HCT116 (cell line): Measurements from ENCODE around the gene MAPK1.
"Not testable (repeated sequence)": the region's sequence is repeated elsewhere in the genome, so short reads cannot be mapped to it uniquely, and the experiment has no call there.

Experiments
- EGR1 ChIP-seq: IDR thresholded peaks from 2 replicates; pipeline ENCODE4 v1.6.1; 2012; ENCODE audit warnings: low read depth
- JUND ChIP-seq: IDR thresholded peaks from 2 replicates; pipeline ENCODE4 v1.6.1; 2012
- POLR2AphosphoS5 ChIP-seq: IDR thresholded peaks from 2 replicates; pipeline ENCODE4 v1.6.1; 2011; ENCODE audit warnings: mild to moderate bottlenecking, low read depth, low read length, moderate library complexity
- SP1 ChIP-seq: IDR thresholded peaks from 2 replicates; pipeline ENCODE4 v1.6.1; 2012; ENCODE audit warnings: low read depth
- TF ChIP-seq, protein P1 (sequence below), 3 experiments: fragments of 200-600 bp in 1 of 3; sonication (generic) in 1 of 3; IDR thresholded peaks in 2 of 3; conservative IDR thresholded peaks in 1 of 3; 2 replicates each; pipeline ENCODE4 v1.5.1; 2012 to 2017; ENCODE audit warnings: low read depth in 2 of 3, low read length in 2 of 3, antibody characterized with exemption in 1 of 3, borderline replicate concordance in 1 of 3, control low read depth in 1 of 3, mild to moderate bottlenecking in 1 of 3, mixed read lengths in 1 of 3, mixed run types in 1 of 3, moderate library complexity in 1 of 3; ENCODE audit not compliant: insufficient read depth in 1 of 3

DNA sequence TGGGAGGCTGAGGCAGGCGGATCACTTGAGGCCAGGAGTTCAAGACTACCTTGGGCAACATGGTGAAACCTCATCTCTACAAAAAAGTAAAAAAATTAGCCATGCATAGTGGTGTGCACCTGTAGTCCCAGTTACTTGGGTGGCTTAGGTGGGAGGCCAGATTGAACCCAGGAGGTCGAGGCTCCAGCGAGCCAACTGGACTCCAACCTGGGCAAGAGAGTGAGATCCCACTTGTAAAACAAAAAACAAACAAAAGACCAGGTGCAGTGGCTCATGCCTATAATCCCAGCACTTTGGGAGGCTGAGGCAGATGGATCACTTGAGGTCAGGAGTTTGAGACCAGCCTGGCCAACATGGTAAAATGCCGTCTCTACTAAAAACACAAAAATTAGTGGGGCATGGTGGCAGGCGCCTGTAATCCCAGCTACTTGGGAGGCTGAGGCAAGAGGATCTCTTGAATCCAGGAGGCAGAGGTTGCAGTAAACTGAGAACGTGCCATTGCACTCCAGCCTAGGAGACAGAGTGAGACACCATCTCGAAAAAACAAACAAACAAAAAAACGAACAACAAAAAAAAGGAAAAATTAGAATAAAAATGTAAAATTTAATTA, 46.7 kb upstream of the MAPK1 start:
- not testable (repeated sequence) for TF ChIP-seq POLR2AphosphoS5, EGR1, SP1, JUND
- TF ChIP-seq, protein P1, sequence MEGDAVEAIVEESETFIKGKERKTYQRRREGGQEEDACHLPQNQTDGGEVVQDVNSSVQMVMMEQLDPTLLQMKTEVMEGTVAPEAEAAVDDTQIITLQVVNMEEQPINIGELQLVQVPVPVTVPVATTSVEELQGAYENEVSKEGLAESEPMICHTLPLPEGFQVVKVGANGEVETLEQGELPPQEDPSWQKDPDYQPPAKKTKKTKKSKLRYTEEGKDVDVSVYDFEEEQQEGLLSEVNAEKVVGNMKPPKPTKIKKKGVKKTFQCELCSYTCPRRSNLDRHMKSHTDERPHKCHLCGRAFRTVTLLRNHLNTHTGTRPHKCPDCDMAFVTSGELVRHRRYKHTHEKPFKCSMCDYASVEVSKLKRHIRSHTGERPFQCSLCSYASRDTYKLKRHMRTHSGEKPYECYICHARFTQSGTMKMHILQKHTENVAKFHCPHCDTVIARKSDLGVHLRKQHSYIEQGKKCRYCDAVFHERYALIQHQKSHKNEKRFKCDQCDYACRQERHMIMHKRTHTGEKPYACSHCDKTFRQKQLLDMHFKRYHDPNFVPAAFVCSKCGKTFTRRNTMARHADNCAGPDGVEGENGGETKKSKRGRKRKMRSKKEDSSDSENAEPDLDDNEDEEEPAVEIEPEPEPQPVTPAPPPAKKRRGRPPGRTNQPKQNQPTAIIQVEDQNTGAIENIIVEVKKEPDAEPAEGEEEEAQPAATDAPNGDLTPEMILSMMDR (IDR thresholded peaks at IDR 0.05 in 2 of 3, conservative IDR thresholded peaks at IDR 0.05 in 1 of 3; ENCODE audit: borderline replicate concordance in 1 of 3, insufficient read depth in 1 of 3, low read depth in 2 of 3, low read length in 2 of 3), result not testable (repeated sequence)
